ENCODE results near the gene SLC35E3.

SLC35E3 gene

GRCh38 chr12:68766646-68767045 lies 20.7 kb downstream of the SLC35E3 start:
- no peak for DNase-seq (ENCODE audit: low read depth)
- in situ Hi-C loops (cut with HindIII; ENCODE audit: low sequenced_read_pairs), result no loop called here
- no peak overlapping the region for H3K4me3 ChIP-seq (ENCODE audit: low read depth, low read length)
- TF ChIP-seq CTCF (IDR thresholded peaks at IDR 0.05; ENCODE audit: low read depth, low read length, missing control alignments), result no peak

- DNase-seq (ENCODE audit: low read depth), result no peak
- no peak for TF ChIP-seq CTCF (IDR thresholded peaks at IDR 0.05; ENCODE audit: low read depth, low read length, missing control alignments)
- in situ Hi-C loops (cut with HindIII; ENCODE audit: low sequenced_read_pairs), result no loop called here
- H3K4me3 ChIP-seq (ENCODE audit: low read depth, low read length), result no peak overlapping the region
Observed at GRCh38 chr12:68767191-68767590, 21.2 kb downstream of the SLC35E3 start.

GRCh38 chr12:68768431-68768939 lies 22.5 kb downstream of the SLC35E3 start:
- in situ Hi-C loops (cut with HindIII; ENCODE audit: low sequenced_read_pairs), result no loop called here
- no peak overlapping the region for H3K4me3 ChIP-seq (ENCODE audit: low read depth, low read length)
- DNase-seq (ENCODE audit: low read depth), result no peak
- no peak for TF ChIP-seq CTCF (IDR thresholded peaks at IDR 0.05; ENCODE audit: low read depth, low read length, missing control alignments)

- no peak overlapping the region for H3K4me3 ChIP-seq (ENCODE audit: low read depth, low read length)
- DNase-seq (ENCODE audit: low read depth), result no peak
- in situ Hi-C loops (cut with HindIII; ENCODE audit: low sequenced_read_pairs), result no loop called here
- TF ChIP-seq CTCF (IDR thresholded peaks at IDR 0.05; ENCODE audit: low read depth, low read length, missing control alignments), result no peak
Observed at GRCh38 chr12:68769941-68770340, 24.0 kb downstream of the SLC35E3 start.

- no peak for DNase-seq (ENCODE audit: low read depth)
- no peak for TF ChIP-seq CTCF (IDR thresholded peaks at IDR 0.05; ENCODE audit: low read depth, low read length, missing control alignments)
- in situ Hi-C loops (cut with HindIII; ENCODE audit: low sequenced_read_pairs), result no loop called here
Observed at GRCh38 chr12:68771223-68771925, 25.4 kb downstream of the SLC35E3 start.

GRCh38 chr12:68772714-68773113 lies 26.7 kb downstream of the SLC35E3 start:
- DNase-seq (ENCODE audit: low read depth), result no peak
- in situ Hi-C loops (cut with HindIII; ENCODE audit: low sequenced_read_pairs), result no loop called here
- TF ChIP-seq CTCF (IDR thresholded peaks at IDR 0.05; ENCODE audit: low read depth, low read length, missing control alignments), result no peak
- no peak overlapping the region for H3K4me3 ChIP-seq (ENCODE audit: low read depth, low read length)

More at GRCh38 chr12:68771223-68771925, 25.4 kb downstream of the SLC35E3 start:
- no peak overlapping the region for H3K4me3 ChIP-seq (ENCODE audit: low read depth, low read length)

All from astrocyte of the cerebellum (primary cell).